Upper lobe of right lung (tissue), 1 donor: ENCODE results near the gene GLP1R. TPM values are rescaled to one million over a fixed set of nuclear protein-coding genes. Genes with fewer than 3 reads are reported as not detected.

Experiments
- ATAC-seq: fragments of 200-7000 bp; cut with Tn5 transposase; one replicate; pipeline ENCODE4 v1.9.1; 2020; ENCODE audit warnings: mild to moderate bottlenecking, moderate library complexity
- DNase-seq: peaks from one replicate; pipeline ENCODE4 v3.0.0-alpha.2; 2020
- H3K27ac ChIP-seq: fragments of 200-600 bp; one replicate; pipeline ENCODE4 v1.8.0; 2022
- H3K27me3 ChIP-seq: fragments of 200-600 bp; one replicate; pipeline ENCODE4 v1.8.0; 2022; ENCODE audit warnings: mild to moderate bottlenecking
- H3K36me3 ChIP-seq: fragments of 200-600 bp; one replicate; pipeline ENCODE4 v1.8.0; 2022
- H3K4me1 ChIP-seq: fragments of 200-600 bp; one replicate; pipeline ENCODE4 v1.8.0; 2022
- H3K4me3 ChIP-seq: fragments of 200-600 bp; one replicate; pipeline ENCODE4 v1.8.0; 2022; ENCODE audit warnings: mild to moderate bottlenecking
- H3K9me3 ChIP-seq: fragments of 200-600 bp; one replicate; pipeline ENCODE4 v1.8.0; 2022
- intact Hi-C: fragments of 100-400 bp; cut with DNase I; formaldehyde crosslinking; loops from one replicate; pipeline ENCODE4 v1.11.0; 2022
- total RNA-seq: library from RNA; stranded (reverse); fragmentation: NEBNext Ultra II Directional; extraction: Animal tissue kit (Norgen Biotek cat#: 25700); gene quantifications from one replicate; pipeline ENCODE4 v1.2.1, GENCODE V29; 2021
- TF ChIP-seq, protein P1 (sequence below): fragments of 200-600 bp; IDR thresholded peaks from one replicate; pipeline ENCODE4 v1.8.0; 2022; ENCODE audit warnings: antibody characterized with exemption
- donor health status: DM: no; HTN: yes; CAD: no; lungs with severe emphysema.

GLP1R gene
- total RNA-seq, 1 donor from 2014 or later: not detected

DNA sequence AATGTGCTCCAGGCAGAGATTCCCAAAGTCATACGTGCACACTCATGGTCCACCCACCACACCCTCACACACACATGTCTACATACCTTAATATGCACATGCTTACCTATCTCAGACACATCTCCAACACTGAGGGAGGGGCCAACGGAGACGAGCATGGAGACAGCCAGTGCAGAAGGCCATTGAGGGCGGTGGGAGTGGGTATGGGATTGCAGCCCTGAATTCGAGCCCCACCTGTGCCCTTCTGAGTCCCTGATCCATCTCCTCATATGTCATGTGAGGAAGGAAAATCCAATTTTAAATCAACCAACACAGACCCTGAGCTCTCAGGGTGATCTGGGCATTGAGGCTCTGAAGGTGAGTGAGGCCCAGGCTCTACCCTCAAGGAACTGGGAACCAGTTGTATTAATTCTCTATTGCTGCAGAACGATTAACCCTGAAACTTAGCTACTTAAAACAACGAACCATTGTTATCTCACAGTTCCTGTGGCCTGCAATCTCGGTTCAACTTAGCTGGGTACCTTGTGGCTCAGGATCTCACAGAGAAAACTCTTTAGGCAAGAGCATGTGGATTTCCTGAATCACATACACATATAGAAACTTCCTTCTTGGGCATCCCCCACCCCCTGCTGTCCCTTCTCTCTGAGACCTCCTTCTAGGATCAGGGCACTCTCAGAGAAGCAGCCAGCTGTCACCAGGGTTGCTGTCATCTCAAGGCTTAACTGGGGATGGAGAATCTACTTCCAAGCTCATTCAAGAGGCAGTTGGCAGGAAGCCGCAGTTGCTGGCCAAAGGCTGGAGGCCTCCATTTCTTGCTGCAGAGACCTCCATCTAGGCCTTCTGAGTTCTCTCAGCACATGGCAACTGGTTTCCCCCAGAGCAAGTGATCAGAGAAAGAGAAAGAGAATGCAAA, 28.3 kb downstream of the GLP1R start:
- no peak overlapping the region for H3K27ac ChIP-seq
- no peaks in the 10 kb centered on the region for H3K4me1 ChIP-seq
- DNase-seq (no peak), ATAC-seq (no peak)
- intact Hi-C loops: no loop called here
- H3K27me3 ChIP-seq: no peaks in the 10 kb centered on the region
- no peaks in the 10 kb centered on the region for H3K9me3 ChIP-seq
- TF ChIP-seq, protein P1, sequence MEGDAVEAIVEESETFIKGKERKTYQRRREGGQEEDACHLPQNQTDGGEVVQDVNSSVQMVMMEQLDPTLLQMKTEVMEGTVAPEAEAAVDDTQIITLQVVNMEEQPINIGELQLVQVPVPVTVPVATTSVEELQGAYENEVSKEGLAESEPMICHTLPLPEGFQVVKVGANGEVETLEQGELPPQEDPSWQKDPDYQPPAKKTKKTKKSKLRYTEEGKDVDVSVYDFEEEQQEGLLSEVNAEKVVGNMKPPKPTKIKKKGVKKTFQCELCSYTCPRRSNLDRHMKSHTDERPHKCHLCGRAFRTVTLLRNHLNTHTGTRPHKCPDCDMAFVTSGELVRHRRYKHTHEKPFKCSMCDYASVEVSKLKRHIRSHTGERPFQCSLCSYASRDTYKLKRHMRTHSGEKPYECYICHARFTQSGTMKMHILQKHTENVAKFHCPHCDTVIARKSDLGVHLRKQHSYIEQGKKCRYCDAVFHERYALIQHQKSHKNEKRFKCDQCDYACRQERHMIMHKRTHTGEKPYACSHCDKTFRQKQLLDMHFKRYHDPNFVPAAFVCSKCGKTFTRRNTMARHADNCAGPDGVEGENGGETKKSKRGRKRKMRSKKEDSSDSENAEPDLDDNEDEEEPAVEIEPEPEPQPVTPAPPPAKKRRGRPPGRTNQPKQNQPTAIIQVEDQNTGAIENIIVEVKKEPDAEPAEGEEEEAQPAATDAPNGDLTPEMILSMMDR: no peak
- no peaks in the 10 kb centered on the region for H3K36me3 ChIP-seq
- H3K4me3 ChIP-seq: no peak overlapping the region

DNA sequence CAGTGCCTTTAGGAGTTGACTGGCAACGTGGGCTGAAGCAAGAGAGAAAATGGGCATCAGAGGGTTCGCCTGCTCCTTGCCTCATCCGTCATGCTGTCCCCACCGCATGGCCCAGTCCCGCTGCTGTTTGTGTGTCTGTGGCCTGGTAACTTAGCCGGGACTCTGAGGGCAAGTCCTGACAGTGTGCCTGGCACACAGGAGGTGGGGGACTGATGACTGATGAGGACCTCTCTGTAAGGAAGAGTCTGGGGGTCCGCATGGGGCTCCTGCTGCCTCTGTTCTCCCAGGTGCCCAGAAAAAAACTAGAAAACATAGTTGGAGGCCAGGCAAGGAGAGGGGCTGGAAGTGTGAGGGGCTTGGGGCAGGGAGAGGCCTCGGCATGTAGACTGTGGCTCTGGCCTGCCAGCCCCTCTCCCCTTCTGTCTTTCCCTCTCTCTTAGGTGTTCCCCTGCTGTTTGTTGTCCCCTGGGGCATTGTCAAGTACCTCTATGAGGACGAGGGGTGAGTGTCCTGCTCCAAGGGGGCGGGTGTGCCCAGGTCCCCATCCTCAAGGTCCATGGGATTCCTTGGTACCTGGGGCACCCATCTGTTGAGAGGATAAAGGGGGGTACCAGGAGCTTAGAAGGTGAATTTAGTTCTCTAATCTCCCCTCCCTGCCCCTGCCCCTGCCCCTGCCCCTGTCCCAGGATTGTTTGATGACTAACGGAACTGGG, 29.5 kb downstream of the GLP1R start:
- TF ChIP-seq, protein P1: no peak
- no peak for DNase-seq
- no peaks in the 10 kb centered on the region for H3K36me3 ChIP-seq
- no peak overlapping the region for H3K4me3 ChIP-seq
- intact Hi-C loops: no loop called here
- no peaks in the 10 kb centered on the region for H3K9me3 ChIP-seq
- no peak overlapping the region for H3K27ac ChIP-seq
- no peaks in the 10 kb centered on the region for H3K4me1 ChIP-seq
- no peaks in the 10 kb centered on the region for H3K27me3 ChIP-seq
- ATAC-seq: no peak

DNA sequence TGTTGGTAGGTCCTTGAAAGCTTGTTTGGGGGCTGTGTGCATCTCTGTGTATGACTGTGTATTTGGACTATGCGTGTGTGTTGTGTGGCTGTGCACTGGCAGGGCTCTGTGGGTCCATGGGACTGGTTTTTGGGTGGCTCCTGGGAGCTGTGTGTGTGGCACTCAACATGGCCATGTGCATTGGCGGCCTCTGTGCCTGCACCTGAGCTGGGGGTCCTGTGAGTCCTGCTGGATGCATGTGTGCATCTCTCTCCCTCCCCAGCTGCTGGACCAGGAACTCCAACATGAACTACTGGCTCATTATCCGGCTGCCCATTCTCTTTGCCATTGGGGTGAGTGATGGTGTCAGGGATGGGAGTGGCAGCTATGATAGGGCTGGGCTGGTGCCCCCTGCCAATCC, 30.1 kb downstream of the GLP1R start:
- Histone ChIP-seq H3K9me3 (no peaks in the 10 kb centered on the region), H3K4me3 (no peak overlapping the region), H3K36me3 (no peaks in the 10 kb centered on the region), H3K4me1 (no peaks in the 10 kb centered on the region), H3K27me3 (no peaks in the 10 kb centered on the region), H3K27ac (no peak overlapping the region)
- ATAC-seq (no peak), DNase-seq (no peak)
- intact Hi-C loops: no loop called here
- TF ChIP-seq, protein P1: no peak

DNA sequence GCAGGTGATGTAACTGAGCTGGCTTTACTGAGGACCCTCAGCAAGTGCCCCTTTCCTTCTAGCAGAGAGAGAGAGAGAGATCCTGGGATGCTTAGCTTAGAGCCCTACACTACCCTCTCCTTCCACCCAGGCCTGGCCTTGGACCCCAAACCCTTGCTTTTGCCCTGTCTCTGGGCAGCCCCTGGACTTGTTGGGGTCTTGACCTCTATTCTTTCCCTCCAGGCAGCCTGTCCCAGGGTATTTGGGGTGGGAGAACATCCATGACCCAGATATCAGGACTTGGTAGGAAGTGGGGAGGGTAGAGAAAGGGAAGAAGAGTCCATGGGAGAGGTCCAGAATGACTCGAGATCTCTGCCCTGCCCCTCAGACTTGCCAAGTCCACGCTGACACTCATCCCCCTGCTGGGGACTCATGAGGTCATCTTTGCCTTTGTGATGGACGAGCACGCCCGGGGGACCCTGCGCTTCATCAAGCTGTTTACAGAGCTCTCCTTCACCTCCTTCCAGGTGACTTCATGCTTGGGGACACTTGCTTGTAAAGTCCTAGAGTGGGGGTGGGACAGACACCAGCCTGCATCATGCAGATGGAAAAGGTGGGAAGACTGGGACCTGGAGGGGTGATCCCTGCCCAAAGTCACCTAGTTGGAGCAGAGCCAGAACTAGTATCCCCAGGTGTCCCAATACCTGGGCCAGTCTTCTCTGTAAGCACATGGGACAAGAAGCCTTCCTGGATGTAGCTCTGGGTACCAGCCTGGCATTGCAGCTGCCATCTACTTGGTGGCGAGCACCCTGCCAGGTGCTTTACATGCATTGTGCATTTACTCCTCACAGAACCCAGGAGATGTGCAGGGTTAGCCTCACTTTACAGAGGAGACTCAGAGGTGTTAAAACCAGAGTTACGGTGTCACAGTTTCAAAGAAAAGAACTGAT, 30.9 kb downstream of the GLP1R start:
- no peak overlapping the region for H3K4me3 ChIP-seq
- no peak for DNase-seq
- H3K27ac ChIP-seq: no peak overlapping the region
- no peaks in the 10 kb centered on the region for H3K4me1 ChIP-seq
- no peaks in the 10 kb centered on the region for H3K9me3 ChIP-seq
- intact Hi-C loops: no loop called here
- H3K36me3 ChIP-seq: no peaks in the 10 kb centered on the region
- H3K27me3 ChIP-seq: no peaks in the 10 kb centered on the region
- TF ChIP-seq, protein P1: no peak
- ATAC-seq: no peak

DNA sequence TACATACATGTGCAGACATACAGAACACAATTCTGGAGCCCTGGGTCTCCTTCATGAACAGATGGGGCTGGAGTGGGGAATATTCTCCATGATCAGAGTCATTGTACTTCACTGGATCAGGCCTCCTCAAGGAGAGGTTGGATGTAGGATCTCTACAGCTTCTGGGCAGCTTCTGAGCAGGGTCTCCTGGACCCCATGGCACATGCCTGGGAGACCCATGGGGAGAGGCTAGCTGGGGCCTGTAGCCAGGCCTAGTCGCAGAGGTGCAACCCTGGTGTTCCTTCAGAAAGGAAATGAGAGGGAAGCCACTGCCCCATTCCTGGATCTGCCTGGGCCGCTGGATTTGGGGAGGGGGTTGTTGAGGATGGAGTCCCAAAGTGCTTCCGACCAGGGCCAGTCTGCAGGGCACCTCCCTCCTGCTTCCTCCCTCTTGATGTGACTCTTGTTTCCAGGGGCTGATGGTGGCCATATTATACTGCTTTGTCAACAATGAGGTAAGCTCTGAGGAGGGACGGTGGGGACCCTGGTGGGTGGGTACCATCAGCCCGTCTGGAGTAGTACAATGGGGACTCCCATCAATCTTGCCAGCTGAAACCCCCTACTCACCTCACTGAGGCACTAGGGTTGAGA, 31.8 kb downstream of the GLP1R start:
- intact Hi-C loops: no loop called here
- Histone ChIP-seq H3K4me1 (no peaks in the 10 kb centered on the region), H3K4me3 (no peak overlapping the region), H3K36me3 (no peaks in the 10 kb centered on the region), H3K27ac (no peak overlapping the region), H3K9me3 (no peaks in the 10 kb centered on the region), H3K27me3 (no peaks in the 10 kb centered on the region)
- DNase-seq: no peak
- ATAC-seq: no peak
- TF ChIP-seq, protein P1: no peak
